ENCODE results near the gene GIMAP8.

- TF ChIP-seq CTCF (IDR thresholded peaks at IDR 0.05) = no peak
- TF ChIP-seq POLR2AphosphoS5 (IDR thresholded peaks at IDR 0.05; ENCODE audit: low read depth, low read length) = no peak
- TF ChIP-seq, protein P1, sequence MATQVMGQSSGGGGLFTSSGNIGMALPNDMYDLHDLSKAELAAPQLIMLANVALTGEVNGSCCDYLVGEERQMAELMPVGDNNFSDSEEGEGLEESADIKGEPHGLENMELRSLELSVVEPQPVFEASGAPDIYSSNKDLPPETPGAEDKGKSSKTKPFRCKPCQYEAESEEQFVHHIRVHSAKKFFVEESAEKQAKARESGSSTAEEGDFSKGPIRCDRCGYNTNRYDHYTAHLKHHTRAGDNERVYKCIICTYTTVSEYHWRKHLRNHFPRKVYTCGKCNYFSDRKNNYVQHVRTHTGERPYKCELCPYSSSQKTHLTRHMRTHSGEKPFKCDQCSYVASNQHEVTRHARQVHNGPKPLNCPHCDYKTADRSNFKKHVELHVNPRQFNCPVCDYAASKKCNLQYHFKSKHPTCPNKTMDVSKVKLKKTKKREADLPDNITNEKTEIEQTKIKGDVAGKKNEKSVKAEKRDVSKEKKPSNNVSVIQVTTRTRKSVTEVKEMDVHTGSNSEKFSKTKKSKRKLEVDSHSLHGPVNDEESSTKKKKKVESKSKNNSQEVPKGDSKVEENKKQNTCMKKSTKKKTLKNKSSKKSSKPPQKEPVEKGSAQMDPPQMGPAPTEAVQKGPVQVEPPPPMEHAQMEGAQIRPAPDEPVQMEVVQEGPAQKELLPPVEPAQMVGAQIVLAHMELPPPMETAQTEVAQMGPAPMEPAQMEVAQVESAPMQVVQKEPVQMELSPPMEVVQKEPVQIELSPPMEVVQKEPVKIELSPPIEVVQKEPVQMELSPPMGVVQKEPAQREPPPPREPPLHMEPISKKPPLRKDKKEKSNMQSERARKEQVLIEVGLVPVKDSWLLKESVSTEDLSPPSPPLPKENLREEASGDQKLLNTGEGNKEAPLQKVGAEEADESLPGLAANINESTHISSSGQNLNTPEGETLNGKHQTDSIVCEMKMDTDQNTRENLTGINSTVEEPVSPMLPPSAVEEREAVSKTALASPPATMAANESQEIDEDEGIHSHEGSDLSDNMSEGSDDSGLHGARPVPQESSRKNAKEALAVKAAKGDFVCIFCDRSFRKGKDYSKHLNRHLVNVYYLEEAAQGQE (IDR thresholded peaks at IDR 0.05; ENCODE audit: insufficient read depth in 1 of 2, low read depth in 2 of 2, low read length in 1 of 2) = no peak
Observed at GRCh38 chr7:150443793-150444540, 6.5 kb upstream of the GIMAP8 start.
